ENCODE measurements around the gene LLCFC1. TPM values are rescaled to one million over a fixed set of nuclear protein-coding genes. Genes with fewer than 3 reads are reported as not detected.

The LLCFC1 gene
- total RNA-seq, 4 donors from 2014 or later = not detected

DNA sequence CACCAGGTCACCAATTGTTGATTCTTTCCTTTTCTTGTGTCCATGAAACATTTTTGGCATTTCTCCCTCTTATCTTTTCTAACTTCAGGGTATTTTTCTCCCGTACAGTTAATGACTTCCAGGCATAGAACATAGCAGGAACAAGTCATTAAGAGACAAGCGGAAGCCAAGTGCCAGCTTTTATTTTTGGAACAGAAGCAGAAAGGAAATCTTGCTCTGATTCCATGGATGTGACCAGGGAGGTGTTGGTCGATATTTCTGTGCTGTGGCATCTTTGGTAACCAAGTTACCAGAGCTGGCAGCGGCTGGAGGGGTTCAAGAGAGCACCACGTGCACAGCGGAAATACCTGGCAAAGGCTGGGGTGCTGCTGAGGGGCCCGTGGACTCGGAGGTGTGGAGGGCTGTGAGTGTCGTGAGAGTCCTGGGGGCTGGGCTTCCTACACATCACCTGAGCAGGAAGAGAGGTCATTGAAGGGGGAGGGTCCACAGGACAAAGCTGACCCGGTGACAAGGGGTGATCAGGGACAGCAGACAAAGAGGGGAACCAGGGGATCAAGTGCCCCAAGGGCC lies 1.8 kb downstream of the LLCFC1 start:
- no peaks in the 10 kb centered on the region for H3K36me3 ChIP-seq
- no peaks in the 10 kb centered on the region for H3K4me1 ChIP-seq
- no peaks in the 10 kb centered on the region for H3K27me3 ChIP-seq
- intact Hi-C loops (cut with DNase I; ENCODE audit: low total_unique reads) (no loop called here), in situ Hi-C loops (cut with MboI; ENCODE audit: low sequenced_read_pairs in 4 of 4) (no loop called here)
- ATAC-seq (no peak), DNase-seq (no peak)
- H3K9me3 ChIP-seq = no peaks in the 10 kb centered on the region
- TF ChIP-seq, protein P1, sequence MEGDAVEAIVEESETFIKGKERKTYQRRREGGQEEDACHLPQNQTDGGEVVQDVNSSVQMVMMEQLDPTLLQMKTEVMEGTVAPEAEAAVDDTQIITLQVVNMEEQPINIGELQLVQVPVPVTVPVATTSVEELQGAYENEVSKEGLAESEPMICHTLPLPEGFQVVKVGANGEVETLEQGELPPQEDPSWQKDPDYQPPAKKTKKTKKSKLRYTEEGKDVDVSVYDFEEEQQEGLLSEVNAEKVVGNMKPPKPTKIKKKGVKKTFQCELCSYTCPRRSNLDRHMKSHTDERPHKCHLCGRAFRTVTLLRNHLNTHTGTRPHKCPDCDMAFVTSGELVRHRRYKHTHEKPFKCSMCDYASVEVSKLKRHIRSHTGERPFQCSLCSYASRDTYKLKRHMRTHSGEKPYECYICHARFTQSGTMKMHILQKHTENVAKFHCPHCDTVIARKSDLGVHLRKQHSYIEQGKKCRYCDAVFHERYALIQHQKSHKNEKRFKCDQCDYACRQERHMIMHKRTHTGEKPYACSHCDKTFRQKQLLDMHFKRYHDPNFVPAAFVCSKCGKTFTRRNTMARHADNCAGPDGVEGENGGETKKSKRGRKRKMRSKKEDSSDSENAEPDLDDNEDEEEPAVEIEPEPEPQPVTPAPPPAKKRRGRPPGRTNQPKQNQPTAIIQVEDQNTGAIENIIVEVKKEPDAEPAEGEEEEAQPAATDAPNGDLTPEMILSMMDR (IDR thresholded peaks at IDR 0.05 in 4 of 5, conservative IDR thresholded peaks at IDR 0.05 in 1 of 5) = no peak
- no peak for TF ChIP-seq POLR2A (IDR thresholded peaks at IDR 0.05)
- no peak overlapping the region for H3K27ac ChIP-seq
- no peak overlapping the region for H3K4me3 ChIP-seq

GRCh38 chr7:142941541-142941940 lies 2.3 kb downstream of the LLCFC1 start:
- Histone ChIP-seq H3K9me3 (no peaks in the 10 kb centered on the region), H3K4me3 (no peak overlapping the region), H3K27ac (no peak overlapping the region), H3K4me1 (no peaks in the 10 kb centered on the region), H3K27me3 (no peaks in the 10 kb centered on the region), H3K36me3 (no peaks in the 10 kb centered on the region)
- intact Hi-C loops (cut with DNase I; ENCODE audit: low total_unique reads) (no loop called here), in situ Hi-C loops (cut with MboI; ENCODE audit: low sequenced_read_pairs in 4 of 4) (no loop called here)
- TF ChIP-seq, protein P1 (IDR thresholded peaks at IDR 0.05 in 4 of 5, conservative IDR thresholded peaks at IDR 0.05 in 1 of 5) = no peak
- no peak for TF ChIP-seq POLR2A (IDR thresholded peaks at IDR 0.05)
- DNase-seq (no peak), ATAC-seq (no peak)

GRCh38 chr7:142942746-142943145 lies 3.5 kb downstream of the LLCFC1 start:
- Histone ChIP-seq H3K27ac (no peak overlapping the region), H3K9me3 (no peaks in the 10 kb centered on the region), H3K4me1 (no peaks in the 10 kb centered on the region), H3K36me3 (no peaks in the 10 kb centered on the region), H3K4me3 (no peak overlapping the region), H3K27me3 (no peaks in the 10 kb centered on the region)
- TF ChIP-seq, protein P1 (IDR thresholded peaks at IDR 0.05 in 4 of 5, conservative IDR thresholded peaks at IDR 0.05 in 1 of 5) = no peak
- no peak for TF ChIP-seq POLR2A (IDR thresholded peaks at IDR 0.05)
- intact Hi-C loops (cut with DNase I; ENCODE audit: low total_unique reads) (no loop called here), in situ Hi-C loops (cut with MboI; ENCODE audit: low sequenced_read_pairs in 4 of 4) (no loop called here)
- DNase-seq = no peak
- no peak for ATAC-seq

DNA sequence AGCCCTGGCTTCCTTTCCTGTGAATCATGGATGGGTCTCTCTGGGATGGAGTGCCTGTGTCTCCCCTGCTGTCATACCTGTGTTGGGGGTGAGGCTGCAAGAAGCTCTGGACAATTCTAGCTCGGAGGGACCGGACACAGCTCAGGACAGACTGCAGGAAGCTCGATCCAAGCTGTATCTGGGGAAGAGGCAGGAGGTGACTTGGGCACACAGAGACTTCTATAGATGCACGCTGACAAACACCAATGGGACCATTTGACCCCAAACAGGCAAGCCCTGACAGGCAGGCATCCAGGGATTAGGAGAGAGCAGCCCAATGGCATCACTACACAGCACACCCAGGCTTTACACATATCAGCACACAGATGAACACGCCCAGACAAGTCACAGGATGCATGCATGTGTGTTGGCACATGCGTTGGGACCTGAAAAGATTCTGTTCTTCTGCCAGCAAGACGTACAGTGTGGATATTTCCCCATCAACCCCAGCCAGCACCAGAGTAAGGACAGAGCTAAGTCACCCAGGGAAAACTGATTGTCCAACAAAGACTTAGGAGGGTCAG lies 4.5 kb downstream of the LLCFC1 start:
- no peaks in the 10 kb centered on the region for H3K4me1 ChIP-seq
- no peaks in the 10 kb centered on the region for H3K27me3 ChIP-seq
- in situ Hi-C loops (cut with MboI; ENCODE audit: low sequenced_read_pairs in 4 of 4) (no loop called here), intact Hi-C loops (cut with DNase I; ENCODE audit: low total_unique reads) (no loop called here)
- no peak for ATAC-seq
- H3K36me3 ChIP-seq = no peaks in the 10 kb centered on the region
- no peak overlapping the region for H3K4me3 ChIP-seq
- H3K27ac ChIP-seq = no peak overlapping the region
- no peak for DNase-seq
- no peaks in the 10 kb centered on the region for H3K9me3 ChIP-seq
- no peak for TF ChIP-seq POLR2A (IDR thresholded peaks at IDR 0.05)
- TF ChIP-seq, protein P1 (IDR thresholded peaks at IDR 0.05 in 4 of 5, conservative IDR thresholded peaks at IDR 0.05 in 1 of 5) = no peak

- in situ Hi-C loops (cut with MboI; ENCODE audit: low sequenced_read_pairs in 4 of 4) (no loop called here), intact Hi-C loops (cut with DNase I; ENCODE audit: low total_unique reads) (no loop called here)
- Histone ChIP-seq H3K4me3 (no peak overlapping the region), H3K36me3 (no peaks in the 10 kb centered on the region), H3K9me3 (no peaks in the 10 kb centered on the region), H3K27ac (no peak overlapping the region), H3K4me1 (no peaks in the 10 kb centered on the region), H3K27me3 (no peaks in the 10 kb centered on the region)
- DNase-seq = no peak
- ATAC-seq = no peak
- TF ChIP-seq, protein P1 (IDR thresholded peaks at IDR 0.05 in 4 of 5, conservative IDR thresholded peaks at IDR 0.05 in 1 of 5) = no peak
- no peak for TF ChIP-seq POLR2A (IDR thresholded peaks at IDR 0.05)
Observed at GRCh38 chr7:142945001-142945400, 5.7 kb downstream of the LLCFC1 start.
